Esophagus muscularis mucosa (tissue), 3 donors: Measurements from ENCODE around the gene MOB3B.

Experiments used
- CTCF ChIP-seq, 3 experiments: fragments of 200-600 bp in 2 of 3; fragments of 450-650 bp in 1 of 3; sonication (generic) in 2 of 3; IDR thresholded peaks; one replicate each; pipeline ENCODE4 v1.5.1; 2017 to 2019; ENCODE audit warnings: antibody characterized with exemption in 3 of 3, mild to moderate bottlenecking in 2 of 3, moderate library complexity in 1 of 3
- POLR2AphosphoS5 ChIP-seq, 2 donors: sonication (generic); formaldehyde crosslinking; IDR thresholded peaks; one replicate each; pipeline ENCODE4 v1.6.1; 2017; ENCODE audit warnings: antibody characterized with exemption in 2 of 2

- TF ChIP-seq CTCF (IDR thresholded peaks at IDR 0.05) (no peak), POLR2AphosphoS5 (IDR thresholded peaks at IDR 0.05) (no peak)
Measured at GRCh38 chr9:27367175-27367798, 162.3 kb downstream of the MOB3B start.
